SK-N-MC (cell line): ENCODE results near the gene BANP.
"Not testable (repeated sequence)": the region's sequence is repeated elsewhere in the genome, so short reads cannot be mapped to it uniquely, and the experiment has no call there.

Source experiments
- DNase-seq: peaks from one replicate; pipeline ENCODE4 v3.0.0-alpha.2; 2011; ENCODE audit warnings: low read depth, low spot score
- H3K27ac ChIP-seq: fragments of 200-600 bp; sonication (generic); 2 replicates; pipeline ENCODE4 v1.5.1; 2016; ENCODE audit warnings: mixed run types
- H3K36me3 ChIP-seq: fragments of 200-600 bp; sonication (generic); 2 replicates; pipeline ENCODE4 v1.6.1; 2017; ENCODE audit warnings: antibody characterized with exemption, low read length, mixed read lengths; ENCODE audit not compliant: insufficient read depth
- H3K4me3 ChIP-seq: fragments of 200-600 bp; sonication (generic); 2 replicates; pipeline ENCODE4 v1.5.1; 2016
- H3K9ac ChIP-seq: fragments of 200-600 bp; sonication (generic); 2 replicates; pipeline ENCODE4 v1.8.0; 2017; ENCODE audit warnings: mixed run types, mixed read lengths; ENCODE audit not compliant: insufficient read length
- H3K9me3 ChIP-seq: fragments of 200-600 bp; sonication (generic); 2 replicates; pipeline ENCODE4 v1.6.1; 2017; ENCODE audit warnings: low read depth, mild to moderate bottlenecking, antibody characterized with exemption, low read length, moderate library complexity, mixed read lengths
- EZH2 ChIP-seq: fragments of 200-600 bp; sonication (generic); IDR thresholded peaks from one replicate; pipeline ENCODE4 v1.6.1; 2017; ENCODE audit warnings: antibody characterized with exemption
- FOXP2 ChIP-seq: optimal IDR thresholded peaks from 2 replicates; pipeline ENCODE3; 2011; ENCODE audit warnings: mild to moderate bottlenecking, moderate library complexity; ENCODE audit not compliant: insufficient read depth; ENCODE audit errors: extremely low read length, control extremely low read depth
- POLR2AphosphoS5 ChIP-seq: IDR thresholded peaks from 2 replicates; pipeline ENCODE4 v1.6.1; 2012; ENCODE audit warnings: mild to moderate bottlenecking, low read depth, low read length, borderline replicate concordance

Gene BANP

DNA sequence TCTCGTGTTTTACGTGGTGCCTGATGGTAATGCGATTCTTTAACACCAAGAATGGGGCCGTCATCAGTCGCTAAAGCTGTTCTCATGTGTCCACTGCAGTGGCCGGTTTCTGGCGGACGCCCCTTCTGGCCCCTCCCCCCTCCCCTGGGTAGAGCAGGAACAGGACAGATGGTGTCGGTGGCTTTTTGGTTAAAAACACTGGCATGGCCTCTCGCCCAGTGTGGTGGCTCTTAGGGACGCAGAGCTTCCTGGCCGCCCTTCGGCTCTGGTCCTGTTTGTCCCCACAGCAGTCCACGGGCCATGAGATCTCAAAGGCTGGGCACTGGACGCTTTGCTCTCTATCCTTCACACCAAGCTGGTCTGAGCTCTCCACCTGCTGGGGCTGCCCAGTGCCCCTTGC is 151.8 kb downstream of the BANP start:
- TF ChIP-seq FOXP2 = no peak
- no peak for TF ChIP-seq EZH2
- TF ChIP-seq POLR2AphosphoS5 = no peak
- no peak for DNase-seq

GRCh38 chr16:88103581-88104188 is 152.5 kb downstream of the BANP start:
- no peak for TF ChIP-seq POLR2AphosphoS5
- TF ChIP-seq FOXP2 = no peak
- TF ChIP-seq EZH2 = no peak
- no peak for DNase-seq
- no peaks in the 10 kb centered on the region for H3K9me3 ChIP-seq
- no peaks in the 10 kb centered on the region for H3K36me3 ChIP-seq
- no peak overlapping the region for H3K9ac ChIP-seq
- no peak overlapping the region for H3K4me3 ChIP-seq
- no peak overlapping the region for H3K27ac ChIP-seq

More for the DNA sequence above, 151.8 kb downstream of the BANP start:
- Histone ChIP-seq H3K36me3 (no peaks in the 10 kb centered on the region), H3K27ac (no peak overlapping the region), H3K9ac (no peak overlapping the region), H3K4me3 (no peak overlapping the region), H3K9me3 (no peaks in the 10 kb centered on the region)

GRCh38 chr16:88104363-88104762 is 153.1 kb downstream of the BANP start:
- DNase-seq, H3K4me3 ChIP-seq, H3K9ac ChIP-seq, H3K9me3 ChIP-seq, H3K27ac ChIP-seq, H3K36me3 ChIP-seq: not testable (repeated sequence)

- H3K9ac ChIP-seq, H3K9me3 ChIP-seq, H3K4me3 ChIP-seq, H3K36me3 ChIP-seq, DNase-seq, H3K27ac ChIP-seq: not testable (repeated sequence)
These were observed 154.4 kb downstream of the BANP start for GRCh38 chr16:88105574-88106140.

- H3K4me3 ChIP-seq, H3K9me3 ChIP-seq, H3K36me3 ChIP-seq: not testable (repeated sequence)
These were observed 155.3 kb downstream of the BANP start for GRCh38 chr16:88106566-88106965.

DNA sequence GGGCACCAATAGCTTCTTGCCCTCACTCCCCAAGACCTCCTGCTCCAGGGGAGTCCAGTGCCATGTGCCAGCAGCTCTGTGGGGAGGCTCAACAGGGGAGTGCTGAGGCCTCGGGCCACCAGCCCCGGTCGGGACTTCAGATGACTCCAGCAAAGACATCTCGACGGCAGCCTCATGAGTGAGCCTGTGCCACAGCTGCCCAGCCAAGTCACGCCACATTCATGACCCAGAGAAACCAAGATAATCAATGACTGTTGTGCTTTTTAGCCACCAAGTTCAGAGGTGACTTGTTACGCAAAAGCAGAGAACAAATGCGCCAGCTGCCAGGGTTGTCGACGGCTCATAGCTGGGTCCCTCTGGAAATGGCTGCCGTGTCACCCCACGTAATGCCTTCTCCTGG is 157.5 kb downstream of the BANP start:
- Histone ChIP-seq H3K4me3 (no peak overlapping the region), H3K9me3 (no peaks in the 10 kb centered on the region), H3K9ac (no peak overlapping the region), H3K36me3 (no peaks in the 10 kb centered on the region), H3K27ac (no peak overlapping the region)
- TF ChIP-seq EZH2 (no peak), FOXP2 (no peak), POLR2AphosphoS5 (no peak)
- DNase-seq = no peak

More at GRCh38 chr16:88106566-88106965, 155.3 kb downstream of the BANP start:
- not testable (repeated sequence) for H3K9ac ChIP-seq, H3K27ac ChIP-seq, DNase-seq

DNA sequence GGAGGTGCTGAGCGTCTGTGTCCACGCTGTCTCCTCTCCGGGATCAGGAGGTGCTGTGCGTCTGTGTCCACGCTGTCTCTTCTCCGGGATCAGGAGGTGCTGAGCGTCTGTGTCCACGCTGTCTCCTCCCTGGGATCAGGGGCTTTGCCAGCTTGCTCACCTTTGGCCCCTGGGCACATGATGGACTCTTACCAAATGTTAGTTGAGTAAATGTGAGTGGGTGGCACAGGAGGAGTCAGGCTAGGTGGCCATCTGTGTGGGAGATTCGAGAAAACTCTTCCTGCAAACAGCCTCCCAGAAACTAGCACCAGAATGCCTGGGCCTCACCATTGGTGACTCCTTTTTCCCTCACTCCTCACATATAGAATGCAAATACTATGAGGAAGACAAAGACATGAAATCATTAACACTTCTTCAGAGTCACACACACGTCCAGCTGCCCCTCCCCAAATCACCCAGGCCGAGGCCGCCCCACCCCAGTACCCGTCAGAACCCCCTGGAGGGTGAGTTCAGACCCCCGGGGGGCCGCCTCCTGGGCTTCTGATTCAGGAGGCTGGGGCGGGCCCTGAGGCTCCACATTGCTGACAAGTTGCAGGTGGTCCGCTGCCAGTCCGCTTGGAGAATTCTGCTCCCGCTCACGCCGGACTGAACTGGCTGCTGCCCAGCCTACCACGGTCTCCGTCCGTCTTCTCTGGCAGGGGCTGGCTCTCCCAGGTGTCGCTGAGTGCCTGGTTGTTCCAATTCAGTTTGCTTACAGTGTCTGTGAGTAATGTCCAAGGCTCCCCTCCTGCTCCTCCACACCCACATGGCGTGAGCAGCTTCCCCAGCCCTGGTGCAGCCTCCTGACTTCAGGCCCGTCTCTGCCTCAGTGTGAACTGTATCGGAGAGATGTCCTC is 158.7 kb downstream of the BANP start:
- DNase-seq, H3K9ac ChIP-seq, H3K4me3 ChIP-seq, H3K36me3 ChIP-seq, H3K27ac ChIP-seq, H3K9me3 ChIP-seq: not testable (repeated sequence)

GRCh38 chr16:88110875-88111494 is 159.8 kb downstream of the BANP start:
- not testable (repeated sequence) for H3K9ac ChIP-seq, H3K27ac ChIP-seq, DNase-seq, H3K36me3 ChIP-seq, H3K4me3 ChIP-seq, H3K9me3 ChIP-seq

DNA sequence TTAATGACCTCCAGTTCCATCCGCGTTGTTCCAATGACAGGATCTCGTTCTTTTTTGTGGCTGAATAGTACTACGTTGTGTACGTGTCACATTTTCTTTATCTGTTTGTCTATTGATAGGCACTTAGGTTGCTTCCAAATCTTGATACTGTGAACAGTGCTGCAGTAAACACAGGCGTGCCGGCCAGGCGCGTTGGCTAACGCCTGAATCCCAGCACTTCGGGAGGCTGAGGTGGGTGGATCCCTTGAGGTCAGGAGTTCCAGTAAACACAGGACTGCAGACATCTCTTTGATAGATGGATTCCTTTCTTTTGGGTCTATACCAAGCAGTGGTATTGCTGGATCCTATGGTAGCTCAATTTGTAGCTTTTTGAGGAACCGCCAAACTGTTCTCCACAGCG is 160.7 kb downstream of the BANP start:
- not testable (repeated sequence) for H3K4me3 ChIP-seq, H3K9me3 ChIP-seq, DNase-seq, H3K9ac ChIP-seq, H3K27ac ChIP-seq, H3K36me3 ChIP-seq
